PC-3 (cell line): Measurements from ENCODE around the gene EYS. TPM values are rescaled to one million over a fixed set of nuclear protein-coding genes. Genes with fewer than 3 reads are reported as not detected.

Experiments
- ATAC-seq: fragments of 200-7000 bp; cut with Tn5 transposase; 2 replicates; pipeline ENCODE4 v1.9.1; 2020; ENCODE audit warnings: mild to moderate bottlenecking, moderate library complexity
- BruUV-seq: library from RNA; stranded (reverse); fragments of 400-500 nt; replicated peaks from 2 replicates; lab custom pipeline; 2021; lab: Mats Ljungman, UMichigan
- CTCF ChIA-PET: fragments of 300-600 bp; sonication (Branson Sonifier 250); formaldehyde crosslinking; loops from one replicate; lab custom pipeline; 2022; ENCODE audit warnings: antibody characterized with exemption; lab: Charles Lee
- POLR2A ChIA-PET: fragments of 300-600 bp; sonication (Branson Sonifier 250); formaldehyde crosslinking; loops from one replicate; lab custom pipeline; 2022; ENCODE audit warnings: antibody characterized with exemption; ENCODE audit not compliant: unreplicated experiment; lab: Charles Lee
- DNase-seq: peaks from one replicate; pipeline ENCODE4 v3.0.0-alpha.2; 2015
- H2AFZ ChIP-seq: fragments of 300-600 bp; sonication (generic); 2 replicates; pipeline ENCODE4 v1.6.0; 2016; ENCODE audit warnings: antibody characterized with exemption, low read length
- H3F3A ChIP-seq: fragments of 300-600 bp; sonication (generic); one replicate; pipeline ENCODE4 v1.6.0; 2017; ENCODE audit warnings: antibody characterized with exemption, low read length, control low read depth, mild to moderate bottlenecking; ENCODE audit not compliant: unreplicated experiment
- H3K27ac ChIP-seq: fragments of 300-600 bp; sonication (generic); 2 replicates; pipeline ENCODE4 v1.5.1; 2016; ENCODE audit warnings: mild to moderate bottlenecking, low read length
- H3K27me3 ChIP-seq: fragments of 300-600 bp; sonication (generic); 2 replicates; pipeline ENCODE4 v1.6.1; 2016; ENCODE audit warnings: low read length, mixed read lengths
- H3K36me3 ChIP-seq: fragments of 300-600 bp; sonication (generic); 2 replicates; pipeline ENCODE4 v1.6.1; 2016; ENCODE audit warnings: low read depth, mixed run types, low read length, mixed read lengths
- H3K4me1 ChIP-seq: fragments of 300-600 bp; sonication (generic); 2 replicates; pipeline ENCODE4 v1.5.1; 2016; ENCODE audit warnings: low read length; ENCODE audit not compliant: insufficient read depth
- H3K4me2 ChIP-seq: fragments of 300-600 bp; sonication (generic); 2 replicates; pipeline ENCODE4 v1.6.0; 2016; ENCODE audit warnings: low read length
- H3K4me3 ChIP-seq: fragments of 300-600 bp; sonication (generic); 2 replicates; pipeline ENCODE4 v1.5.1; 2016; ENCODE audit warnings: mild to moderate bottlenecking, low read length, mixed read lengths
- H3K79me2 ChIP-seq: fragments of 300-600 bp; sonication (generic); 2 replicates; pipeline ENCODE4 v1.6.1; 2017; ENCODE audit warnings: low read length, mixed read lengths
- H3K9ac ChIP-seq: fragments of 300-600 bp; sonication (generic); 2 replicates; pipeline ENCODE4 v1.6.0; 2016; ENCODE audit warnings: mild to moderate bottlenecking, low read length
- H3K9me2 ChIP-seq: fragments of 300-600 bp; sonication (generic); replicated peaks from 2 replicates; pipeline ENCODE4 v1.6.1; 2016; ENCODE audit warnings: mixed run types, low read length, mixed read lengths
- H3K9me3 ChIP-seq: fragments of 300-600 bp; sonication (generic); 2 replicates; pipeline ENCODE4 v1.6.1; 2016; ENCODE audit warnings: low read length, mixed read lengths
- H4K20me1 ChIP-seq: fragments of 300-600 bp; sonication (generic); 2 replicates; pipeline ENCODE4 v1.6.1; 2016; ENCODE audit warnings: low read length, mixed read lengths
- EZH2 ChIP-seq: fragments of 300-600 bp; sonication (generic); IDR thresholded peaks from one replicate; pipeline ENCODE4 v1.6.1; 2017; ENCODE audit warnings: antibody characterized with exemption, mild to moderate bottlenecking, low read length; ENCODE audit not compliant: unreplicated experiment
- EZH2phosphoT487 ChIP-seq: fragments of 300-600 bp; sonication (generic); IDR thresholded peaks from 2 replicates; pipeline ENCODE4 v1.6.1; 2018; ENCODE audit warnings: mild to moderate bottlenecking, antibody characterized with exemption, low read length, borderline replicate concordance
- intact Hi-C: fragments of 100-400 bp; cut with micrococcal nuclease; formaldehyde crosslinking; loops from 2 replicates; pipeline ENCODE4 v1.9.0; 2023
- total RNA-seq: library from RNA; depleted of rRNA; stranded (reverse); fragments of >200 nt; gene quantifications from 2 replicates; pipeline ENCODE4 v1.2.3, GENCODE V29; 2014
- TF ChIP-seq, protein P1 (sequence below): fragments of 300-600 bp; sonication (generic); conservative IDR thresholded peaks from 2 replicates; pipeline ENCODE4 v1.5.1; 2017; ENCODE audit warnings: antibody characterized with exemption, low read depth, mild to moderate bottlenecking, low read length

The EYS gene
- total RNA-seq, 1 experiment from 2014 or later, result 0.07 TPM

DNA sequence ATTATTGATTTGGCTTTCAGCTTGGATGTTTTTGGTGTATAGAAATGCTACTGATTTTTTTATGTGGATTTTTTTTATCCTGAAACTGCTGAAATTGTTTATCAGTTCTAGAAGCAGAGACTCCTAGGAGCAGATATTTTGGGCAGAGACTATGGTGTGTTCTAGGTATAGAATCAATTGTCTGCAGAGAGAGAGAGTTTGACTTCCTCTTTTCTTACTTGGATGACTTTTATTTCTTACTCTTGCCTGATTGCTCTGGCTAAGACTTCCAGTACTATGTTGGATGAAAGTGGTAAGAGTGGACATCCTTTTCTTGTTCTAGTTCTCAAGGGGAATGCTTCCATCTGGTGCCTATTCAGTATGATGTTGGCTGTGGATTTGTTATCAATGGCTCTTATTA is 1700.8 kb downstream of the EYS start:
- ATAC-seq (no peak), DNase-seq (no peak)
- intact Hi-C loops, result no loop called here
- H3K36me3 ChIP-seq, result no peaks in the 10 kb centered on the region
- no peak overlapping the region for H3K27ac ChIP-seq
- H2AFZ ChIP-seq, result no peak overlapping the region
- no peaks in the 10 kb centered on the region for H3K9me3 ChIP-seq
- H3K9ac ChIP-seq, result no peak overlapping the region
- H3K9me2 ChIP-seq, result no peaks in the 10 kb centered on the region
- H3K4me1 ChIP-seq, result no peaks in the 10 kb centered on the region
- H3K4me2 ChIP-seq, result no peak overlapping the region
- H3K79me2 ChIP-seq, result no peaks in the 10 kb centered on the region
- CTCF ChIA-PET, result no interaction called here
- BruUV-seq, result no TSS peak
- TF ChIP-seq EZH2phosphoT487 (no peak), EZH2 (no peak)
- TF ChIP-seq, protein P1, sequence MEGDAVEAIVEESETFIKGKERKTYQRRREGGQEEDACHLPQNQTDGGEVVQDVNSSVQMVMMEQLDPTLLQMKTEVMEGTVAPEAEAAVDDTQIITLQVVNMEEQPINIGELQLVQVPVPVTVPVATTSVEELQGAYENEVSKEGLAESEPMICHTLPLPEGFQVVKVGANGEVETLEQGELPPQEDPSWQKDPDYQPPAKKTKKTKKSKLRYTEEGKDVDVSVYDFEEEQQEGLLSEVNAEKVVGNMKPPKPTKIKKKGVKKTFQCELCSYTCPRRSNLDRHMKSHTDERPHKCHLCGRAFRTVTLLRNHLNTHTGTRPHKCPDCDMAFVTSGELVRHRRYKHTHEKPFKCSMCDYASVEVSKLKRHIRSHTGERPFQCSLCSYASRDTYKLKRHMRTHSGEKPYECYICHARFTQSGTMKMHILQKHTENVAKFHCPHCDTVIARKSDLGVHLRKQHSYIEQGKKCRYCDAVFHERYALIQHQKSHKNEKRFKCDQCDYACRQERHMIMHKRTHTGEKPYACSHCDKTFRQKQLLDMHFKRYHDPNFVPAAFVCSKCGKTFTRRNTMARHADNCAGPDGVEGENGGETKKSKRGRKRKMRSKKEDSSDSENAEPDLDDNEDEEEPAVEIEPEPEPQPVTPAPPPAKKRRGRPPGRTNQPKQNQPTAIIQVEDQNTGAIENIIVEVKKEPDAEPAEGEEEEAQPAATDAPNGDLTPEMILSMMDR, result no peak
- no peaks in the 10 kb centered on the region for H4K20me1 ChIP-seq
- no peaks in the 10 kb centered on the region for H3F3A ChIP-seq
- H3K4me3 ChIP-seq, result no peak overlapping the region
- POLR2A ChIA-PET, result no interaction called here
- H3K27me3 ChIP-seq, result no peaks in the 10 kb centered on the region

DNA sequence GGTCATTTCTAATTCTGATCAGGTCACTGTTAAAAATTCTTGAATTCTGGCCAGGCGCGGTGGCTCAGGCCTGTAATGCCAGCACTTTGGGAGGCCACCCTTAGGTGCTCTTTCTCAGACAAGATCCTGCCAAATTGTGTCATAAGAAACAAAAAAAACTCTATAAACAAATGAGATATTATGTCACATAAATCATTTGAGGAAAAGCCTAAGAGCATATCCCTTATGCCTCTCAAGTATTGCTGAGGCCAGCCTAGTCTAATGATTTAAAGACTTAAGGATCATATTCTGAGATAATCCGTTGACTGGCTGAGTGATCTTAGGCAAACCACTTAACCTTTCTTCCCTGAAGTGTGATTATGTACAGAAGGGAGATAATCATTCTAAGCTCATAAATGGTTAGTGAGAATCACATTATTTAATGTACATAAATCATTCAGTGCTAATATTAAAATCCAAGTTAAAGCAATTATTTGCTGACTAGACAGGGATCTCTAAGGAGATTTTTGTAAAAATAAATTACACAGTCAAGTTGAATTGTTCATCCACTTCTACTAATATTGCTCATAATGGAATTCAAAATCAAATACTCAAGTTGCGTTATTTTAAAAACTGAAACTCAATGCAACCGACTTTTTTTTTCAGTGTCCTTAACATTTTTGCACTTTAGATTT is 1706.1 kb downstream of the EYS start:
- Histone ChIP-seq H4K20me1 (no peaks in the 10 kb centered on the region), H3K4me3 (no peak overlapping the region), H3K27ac (no peak overlapping the region), H3K4me1 (peaks cover 8% of the 10 kb centered on the region; the same call in 1 of the 2 replicates), H3K79me2 (no peaks in the 10 kb centered on the region), H3K27me3 (no peaks in the 10 kb centered on the region), H3F3A (no peaks in the 10 kb centered on the region), H3K9me2 (no peaks in the 10 kb centered on the region), H3K4me2 (no peak overlapping the region), H3K9me3 (no peaks in the 10 kb centered on the region), H3K36me3 (no peaks in the 10 kb centered on the region), H3K9ac (no peak overlapping the region), H2AFZ (no peak overlapping the region)
- POLR2A ChIA-PET, result no interaction called here
- CTCF ChIA-PET, result no interaction called here
- DNase-seq (no peak), ATAC-seq (no peak)
- intact Hi-C loops, result no loop called here
- no TSS peak for BruUV-seq
- no peak for TF ChIP-seq EZH2
- TF ChIP-seq, protein P1, result no peak
- no peak for TF ChIP-seq EZH2phosphoT487

DNA sequence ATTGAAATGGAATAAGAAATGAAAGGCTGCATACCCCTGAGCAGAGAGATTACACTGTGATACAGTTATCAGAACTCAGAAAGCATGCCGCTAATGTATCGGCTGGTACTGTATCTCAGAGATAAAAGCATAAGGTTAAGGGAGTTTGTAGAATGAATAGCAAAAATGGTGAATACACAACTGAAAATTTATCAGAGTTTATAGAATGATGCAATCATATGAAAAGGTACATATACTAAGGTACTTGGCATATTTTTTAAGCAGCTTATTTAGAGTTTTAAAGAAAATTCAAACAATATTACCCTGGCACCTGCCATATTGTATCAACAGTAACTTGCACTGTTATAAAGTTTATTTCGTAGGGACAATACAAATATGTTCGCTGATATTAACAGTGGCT is 1707.4 kb downstream of the EYS start:
- Histone ChIP-seq H3K9me2 (no peaks in the 10 kb centered on the region), H3K27ac (no peak overlapping the region), H3F3A (no peaks in the 10 kb centered on the region), H3K27me3 (no peaks in the 10 kb centered on the region), H3K79me2 (no peaks in the 10 kb centered on the region), H4K20me1 (no peaks in the 10 kb centered on the region), H3K9me3 (no peaks in the 10 kb centered on the region), H3K4me1 (peaks cover 8% of the 10 kb centered on the region; the same call in 1 of the 2 replicates), H3K36me3 (no peaks in the 10 kb centered on the region), H3K4me2 (no peak overlapping the region), H2AFZ (no peak overlapping the region), H3K9ac (no peak overlapping the region), H3K4me3 (no peak overlapping the region)
- TF ChIP-seq EZH2phosphoT487 (no peak), EZH2 (no peak)
- TF ChIP-seq, protein P1, result no peak
- BruUV-seq, result no TSS peak
- CTCF ChIA-PET, result no interaction called here
- POLR2A ChIA-PET, result no interaction called here
- intact Hi-C loops, result no loop called here
- ATAC-seq (no peak), DNase-seq (no peak)
